HG03045 (cell line): Measurements from ENCODE around the gene NOX1.

Experiments
- ATAC-seq: cut with Tn5 transposase; IDR thresholded peaks from one replicate; pipeline ENCODE4 v1.9.1; 2021; ENCODE audit warnings: mild to moderate bottlenecking, moderate library complexity; ENCODE audit not compliant: unreplicated experiment

Gene NOX1

GRCh38 chrX:100874325-100874724 lies at the start of gene NOX1:
TSS of gene NOX1 (minus strand) at chrX:100874359. CDS start at chrX:100874139, 220 bp downstream.
- no peak for ATAC-seq

- no peak for ATAC-seq
Measured at GRCh38 chrX:100915562-100915961, 41.4 kb upstream of the NOX1 start.

GRCh38 chrX:100913111-100913510 lies 39.0 kb upstream of the NOX1 start:
- ATAC-seq: no peak

GRCh38 chrX:100911731-100912130 lies 37.6 kb upstream of the NOX1 start:
- no peak for ATAC-seq

- ATAC-seq: no peak
Measured at GRCh38 chrX:100905620-100906019, 31.5 kb upstream of the NOX1 start.

- no peak for ATAC-seq
Measured at GRCh38 chrX:100904433-100904832, 30.3 kb upstream of the NOX1 start.

GRCh38 chrX:100895365-100896075 lies 21.4 kb upstream of the NOX1 start:
- ATAC-seq: no peak

- ATAC-seq: no peak
Measured at GRCh38 chrX:100883654-100884053, 9.5 kb upstream of the NOX1 start.

- ATAC-seq: no peak
Measured at GRCh38 chrX:100880368-100880767, 6.2 kb upstream of the NOX1 start.

- ATAC-seq: no peak
Measured at GRCh38 chrX:100871594-100872560, 2.3 kb downstream of the NOX1 start.

- no peak for ATAC-seq
Measured at GRCh38 chrX:100870527-100870926, 3.6 kb downstream of the NOX1 start.

GRCh38 chrX:100868273-100868672 lies 5.9 kb downstream of the NOX1 start:
- no peak for ATAC-seq

GRCh38 chrX:100864657-100865391 lies 9.3 kb downstream of the NOX1 start:
- no peak for ATAC-seq

- no peak for ATAC-seq
Measured at GRCh38 chrX:100863326-100863864, 10.8 kb downstream of the NOX1 start.

- ATAC-seq: no peak
Measured at GRCh38 chrX:100852810-100853209, 21.3 kb downstream of the NOX1 start.

GRCh38 chrX:100850317-100850716 lies 23.8 kb downstream of the NOX1 start:
- ATAC-seq: no peak

- no peak for ATAC-seq
Measured at GRCh38 chrX:100831219-100831946, 42.8 kb downstream of the NOX1 start.

GRCh38 chrX:100830547-100830946 lies 43.6 kb downstream of the NOX1 start:
- peak; percentile 41 for ATAC-seq

GRCh38 chrX:100830143-100830542 lies 44.0 kb downstream of the NOX1 start:
- ATAC-seq: peak; percentile 32

- peak; percentile 64 for ATAC-seq
Measured at GRCh38 chrX:100829730-100830129, 44.4 kb downstream of the NOX1 start.
